H4 (cell line): Measurements from ENCODE around the gene IL17RD. TPM values are rescaled to one million over a fixed set of nuclear protein-coding genes. Genes with fewer than 3 reads are reported as not detected.

Source experiments
- DNase-seq: peaks from one replicate; pipeline ENCODE4 v3.0.0-alpha.2; 2015; ENCODE audit warnings: low spot score
- total RNA-seq: library from RNA; depleted of rRNA; stranded (reverse); fragments of >200 nt; shearing (Covaris generic); gene quantifications from 2 replicates; pipeline ENCODE4 v1.2.3, GENCODE V29; 2014

The IL17RD gene
- total RNA-seq, 1 experiment from 2014 or later, result 0.56 TPM

GRCh38 chr3:57130571-57131209 lies 34.5 kb downstream of the IL17RD start:
- no peak for DNase-seq

GRCh38 chr3:57128826-57129667 lies 36.1 kb downstream of the IL17RD start:
- no peak for DNase-seq

- no peak for DNase-seq
These were observed 37.1 kb downstream of the IL17RD start for GRCh38 chr3:57127891-57128518.

- DNase-seq, result no peak
These were observed 38.9 kb downstream of the IL17RD start for GRCh38 chr3:57126244-57126643.

- DNase-seq, result no peak
These were observed 44.5 kb downstream of the IL17RD start for GRCh38 chr3:57120451-57121174.

GRCh38 chr3:57120040-57120439 lies 45.1 kb downstream of the IL17RD start:
- no peak for DNase-seq

GRCh38 chr3:57118254-57118653 lies 46.9 kb downstream of the IL17RD start:
- no peak for DNase-seq

GRCh38 chr3:57116501-57116900 lies 48.7 kb downstream of the IL17RD start:
- DNase-seq, result no peak

- DNase-seq, result no peak
These were observed 52.9 kb downstream of the IL17RD start for GRCh38 chr3:57112206-57112605.

GRCh38 chr3:57110798-57111197 lies 54.4 kb downstream of the IL17RD start:
- no peak for DNase-seq

GRCh38 chr3:57110214-57110613 lies 54.9 kb downstream of the IL17RD start:
- DNase-seq, result no peak

GRCh38 chr3:57109437-57110199 lies 55.5 kb downstream of the IL17RD start:
- DNase-seq, result no peak

- no peak for DNase-seq
These were observed 56.5 kb downstream of the IL17RD start for GRCh38 chr3:57108684-57109083.

- DNase-seq, result no peak
These were observed 59.6 kb downstream of the IL17RD start for GRCh38 chr3:57105585-57105984.

GRCh38 chr3:57100046-57100695 lies 65.0 kb downstream of the IL17RD start:
- DNase-seq, result peak; percentile 55

GRCh38 chr3:57098418-57099310 lies 66.5 kb downstream of the IL17RD start:
- no peak for DNase-seq

- DNase-seq, result no peak
These were observed 67.6 kb downstream of the IL17RD start for GRCh38 chr3:57097536-57097935.

- no peak for DNase-seq
These were observed 69.8 kb downstream of the IL17RD start for GRCh38 chr3:57095363-57095762.

GRCh38 chr3:57094575-57094974 lies 70.6 kb downstream of the IL17RD start:
- no peak for DNase-seq
